ENCODE measurements around the gene CLEC16A.
A peak's percentile ranks its signal among the peaks of the same experiment; 100 is the strongest.

The CLEC16A gene

DNA sequence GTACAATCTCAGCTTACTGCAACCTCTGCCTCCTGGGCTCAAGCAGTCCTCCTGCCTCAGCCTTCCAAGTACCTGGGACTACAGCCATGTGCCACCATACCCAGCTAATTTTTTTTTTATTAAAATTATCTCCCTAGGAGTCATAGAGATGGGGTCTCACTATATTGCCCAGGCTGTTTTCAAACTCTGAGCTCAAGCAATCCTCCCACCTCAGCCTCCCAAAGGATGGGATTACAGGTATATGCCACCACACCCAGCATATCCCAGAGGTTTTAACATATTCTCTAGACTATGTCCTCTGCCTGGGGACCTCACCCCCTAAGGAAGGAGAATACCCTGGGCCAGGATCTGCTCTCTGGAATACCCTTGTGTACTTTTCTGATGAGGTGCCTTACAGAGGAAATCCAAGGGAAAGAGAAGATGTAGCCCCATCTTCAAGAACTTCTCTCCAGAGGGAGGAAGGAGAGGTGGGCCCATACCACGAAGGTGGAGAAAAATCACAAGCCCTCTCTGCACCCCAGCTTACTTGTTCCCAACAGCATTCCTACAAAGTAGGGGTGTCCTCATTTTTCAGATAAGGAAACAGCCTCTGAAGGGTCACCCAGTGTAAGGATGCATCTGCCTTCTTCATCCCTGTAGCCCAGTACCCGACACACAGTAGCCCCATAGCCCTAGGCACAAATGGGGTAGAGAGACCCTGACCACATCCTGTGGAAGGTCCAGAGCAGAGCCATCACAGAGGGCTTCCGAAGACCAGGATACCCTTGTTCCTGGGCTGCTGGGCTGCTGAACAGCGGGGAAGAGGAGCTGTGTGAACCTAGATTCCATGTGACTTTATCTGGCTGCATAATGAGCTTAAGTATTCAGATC, 160.0 kb downstream of the CLEC16A start:
- DNase-seq, result no peak

DNA sequence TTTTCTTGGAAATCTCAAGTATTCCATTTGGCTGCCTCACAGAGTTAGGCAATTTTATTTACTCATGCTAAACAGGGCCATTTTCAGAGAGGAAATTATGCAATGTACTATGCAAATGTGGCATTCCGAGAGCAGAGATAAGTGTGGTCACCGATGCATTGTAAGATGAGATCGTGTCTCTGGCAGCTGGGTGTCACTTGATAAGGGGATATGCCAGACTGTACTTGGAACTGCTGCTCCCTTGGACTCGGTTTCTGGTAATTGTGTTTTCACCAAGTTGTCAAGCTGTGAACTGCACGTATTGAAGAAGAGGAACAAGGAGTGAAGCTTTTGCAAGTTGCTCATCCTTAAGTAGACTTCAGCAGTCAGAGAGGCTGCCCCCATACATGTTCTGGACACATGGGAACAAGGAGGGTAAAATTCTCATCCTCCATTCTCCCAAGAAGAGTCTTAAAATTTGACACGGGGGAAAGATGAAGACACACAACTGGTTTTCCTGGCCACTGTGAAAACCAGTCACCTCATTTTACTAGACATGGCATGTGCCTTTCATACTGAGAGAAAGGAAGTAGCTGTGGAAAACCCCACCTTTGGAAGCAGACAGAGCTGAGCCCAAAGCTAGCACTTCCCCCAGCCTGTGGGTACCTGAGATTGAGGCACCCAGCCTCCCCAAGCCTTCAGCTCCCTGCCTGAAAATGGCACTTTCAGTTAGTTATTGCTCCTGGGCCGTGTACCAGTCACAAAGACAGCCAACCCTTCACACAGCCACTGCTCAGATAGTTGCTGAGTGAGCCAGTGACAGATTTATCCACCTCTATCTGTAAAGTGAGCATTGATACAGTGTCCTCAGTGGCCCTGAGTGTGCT, 160.9 kb downstream of the CLEC16A start:
- peak; percentile 95 for DNase-seq

DNA sequence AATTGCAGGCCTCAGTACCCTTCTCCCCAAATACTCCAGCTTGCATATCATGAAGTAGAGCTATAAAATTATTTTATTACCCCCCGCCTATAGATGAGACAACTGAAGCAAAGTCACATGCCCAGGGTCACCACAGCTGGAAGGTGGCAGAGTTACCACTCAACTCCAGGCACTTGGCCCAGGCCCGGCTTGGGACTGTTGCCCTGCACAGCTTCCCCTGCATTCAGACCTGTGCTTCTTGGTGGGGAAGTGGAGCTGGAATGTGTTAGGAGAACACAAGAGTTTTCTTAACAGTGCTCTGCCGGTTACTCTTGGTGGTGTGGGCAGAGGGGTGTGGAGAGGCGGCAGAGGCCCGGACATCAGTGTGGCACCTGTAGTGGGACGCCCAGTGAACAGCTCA, 162.4 kb downstream of the CLEC16A start:
- DNase-seq, result no peak

- peak; percentile 69 for DNase-seq
These were observed 163.6 kb downstream of the CLEC16A start for GRCh38 chr16:11107780-11108465.

DNA sequence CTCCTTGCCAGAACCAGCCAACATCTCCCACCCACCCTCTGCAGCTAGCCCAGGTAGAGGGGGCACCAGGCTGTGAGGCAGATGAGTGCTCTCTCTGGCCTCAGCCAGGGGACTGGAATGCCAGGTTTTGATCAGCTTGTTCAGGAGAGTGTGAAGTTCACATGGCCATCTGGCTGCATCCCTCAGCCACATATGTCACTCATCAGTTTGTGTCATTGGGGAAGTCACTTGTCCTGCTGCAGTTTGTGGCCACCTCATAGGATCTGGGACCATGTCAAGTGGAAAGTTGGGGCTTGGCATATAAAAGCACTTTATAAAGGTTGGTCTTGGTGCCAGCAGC, 164.1 kb downstream of the CLEC16A start:
- no peak for DNase-seq

DNA sequence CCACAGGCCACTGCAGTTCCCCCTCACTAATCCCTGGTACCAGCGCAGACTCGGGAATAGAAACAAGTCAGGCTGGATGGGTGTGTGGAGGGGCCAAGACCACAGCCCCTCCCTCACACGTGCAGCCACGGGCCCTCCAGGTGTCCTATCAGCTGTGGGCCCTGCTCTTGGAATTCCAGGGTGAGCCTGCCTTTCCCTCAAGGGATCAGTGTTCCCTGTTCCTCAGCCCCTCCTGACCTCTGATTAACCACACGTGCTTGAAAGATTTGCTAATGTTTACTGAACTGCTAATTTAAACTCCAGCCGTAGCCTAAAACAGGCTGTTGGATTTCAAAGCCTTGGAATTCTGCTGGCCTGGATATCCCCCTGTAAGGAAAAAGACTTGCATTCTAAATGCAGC, 165.2 kb downstream of the CLEC16A start:
- no peak for DNase-seq

DNA sequence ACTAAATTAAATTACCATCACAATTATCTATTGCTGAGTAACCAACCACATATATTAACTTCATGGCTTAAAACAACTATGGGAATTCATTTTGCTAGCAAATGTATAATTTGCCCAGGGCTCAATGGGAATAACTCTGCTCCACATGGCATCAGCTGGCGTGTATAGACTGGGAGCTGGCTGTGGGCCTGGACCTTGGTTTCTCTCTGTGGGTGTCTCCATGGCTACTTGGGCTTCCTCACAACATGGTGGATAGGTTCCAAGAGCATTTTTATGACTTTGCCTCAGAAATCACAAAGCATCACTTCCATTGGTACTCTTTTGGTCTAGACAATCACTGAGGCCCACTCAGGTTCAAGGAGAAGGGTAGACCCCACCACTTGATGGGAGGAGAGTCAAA, 166.8 kb downstream of the CLEC16A start:
- DNase-seq, result no peak

DNA sequence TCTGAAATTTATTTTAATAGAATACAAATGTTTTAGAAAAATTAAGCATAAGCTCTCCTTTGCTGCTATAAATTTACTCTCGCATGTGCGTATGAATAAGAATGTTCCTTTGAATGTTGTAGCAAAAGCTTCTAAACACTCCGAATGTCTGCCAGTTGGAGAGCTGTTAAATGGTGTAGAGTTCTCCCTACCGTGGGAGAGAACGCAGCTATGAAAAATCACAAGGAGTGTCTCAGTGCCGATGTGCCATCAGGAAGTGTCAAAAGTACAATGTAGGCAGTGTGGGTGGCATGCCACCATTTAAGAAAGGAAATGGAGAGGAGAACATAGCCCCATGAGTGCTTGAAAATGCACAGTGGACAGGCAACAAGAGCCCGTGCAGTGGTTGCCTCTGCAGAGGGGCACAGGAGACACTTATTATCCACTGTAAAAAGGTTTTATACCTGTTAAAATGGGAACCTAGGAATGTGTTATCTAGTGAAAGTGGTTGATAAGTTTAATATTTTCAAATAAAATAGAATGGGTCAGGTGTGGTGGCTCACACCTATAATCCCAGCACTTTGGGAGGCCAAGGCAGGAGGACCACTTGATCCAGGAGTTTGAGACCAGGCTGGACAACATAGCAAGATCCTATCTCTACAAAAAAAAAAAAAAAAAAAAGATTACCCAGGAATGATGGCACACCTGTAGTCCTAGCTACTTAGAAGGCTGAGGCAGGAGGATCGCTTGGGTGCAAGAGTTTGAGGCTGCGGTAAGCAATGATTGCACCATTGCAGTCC, 167.7 kb downstream of the CLEC16A start:
- DNase-seq, result no peak

DNA sequence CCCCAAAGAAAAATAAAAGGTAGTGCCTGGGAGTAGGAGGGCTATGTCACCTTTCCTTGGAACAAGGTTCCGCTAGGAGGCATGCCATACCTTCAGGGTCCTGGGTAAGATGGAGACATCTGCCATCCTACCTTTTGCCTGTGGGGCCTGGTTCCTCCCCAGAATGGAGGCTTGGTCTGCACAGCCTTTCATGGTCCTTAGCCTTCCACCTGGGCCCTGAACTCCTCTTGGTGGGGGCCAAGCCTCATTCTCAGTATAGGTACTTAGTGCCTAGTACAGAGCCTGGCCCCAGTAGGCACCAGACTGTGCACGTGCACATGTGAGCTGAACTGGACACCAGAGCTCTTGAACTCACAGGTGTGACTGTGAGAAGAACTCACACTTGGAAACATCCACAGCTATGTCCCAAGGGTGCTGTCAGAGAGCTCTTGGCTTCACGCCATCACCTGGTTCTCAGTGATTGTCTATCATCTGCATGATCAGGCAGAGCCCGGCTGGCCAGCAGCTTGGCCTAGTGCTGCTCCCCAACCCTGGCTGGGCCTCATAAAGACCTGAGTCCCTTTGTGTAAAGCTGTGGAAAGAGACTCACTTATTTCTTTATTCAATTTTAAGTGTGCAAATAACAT, 168.5 kb downstream of the CLEC16A start:
- no peak for DNase-seq

- no peak for DNase-seq
These were observed 170.2 kb downstream of the CLEC16A start for GRCh38 chr16:11114366-11115164.

DNA sequence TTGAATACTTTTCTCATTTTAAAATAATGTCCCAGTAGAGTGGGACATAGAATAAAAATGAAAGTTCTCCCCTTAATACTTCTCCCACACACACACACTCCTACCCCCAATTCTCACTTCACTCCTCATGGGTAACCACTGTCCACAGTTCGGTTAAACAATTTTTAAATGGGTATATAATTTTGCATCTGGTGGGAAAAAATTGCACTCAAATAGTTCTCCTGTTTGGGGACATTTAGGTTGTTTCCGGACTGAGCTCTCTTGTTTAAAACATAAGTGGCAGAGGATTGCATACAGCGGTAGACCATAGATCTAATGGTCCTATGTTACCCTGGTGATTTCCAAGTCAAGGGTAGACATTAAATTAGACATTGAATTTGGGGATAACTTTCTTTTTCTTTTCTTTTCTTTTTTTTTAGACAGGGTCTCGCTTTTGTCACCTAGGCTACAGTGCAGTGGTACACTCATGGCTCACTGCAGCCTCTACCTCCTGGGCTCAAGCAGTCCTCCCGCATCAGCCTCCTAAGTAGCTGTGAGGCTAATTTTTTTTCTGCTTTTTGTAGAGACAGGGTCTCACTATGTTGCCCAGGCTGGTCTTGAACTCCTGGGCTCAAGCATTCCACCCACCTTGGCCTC, 173.3 kb downstream of the CLEC16A start:
- DNase-seq, result no peak

- DNase-seq, result peak; percentile 42
These were observed 174.1 kb downstream of the CLEC16A start for GRCh38 chr16:11118479-11118878.

DNA sequence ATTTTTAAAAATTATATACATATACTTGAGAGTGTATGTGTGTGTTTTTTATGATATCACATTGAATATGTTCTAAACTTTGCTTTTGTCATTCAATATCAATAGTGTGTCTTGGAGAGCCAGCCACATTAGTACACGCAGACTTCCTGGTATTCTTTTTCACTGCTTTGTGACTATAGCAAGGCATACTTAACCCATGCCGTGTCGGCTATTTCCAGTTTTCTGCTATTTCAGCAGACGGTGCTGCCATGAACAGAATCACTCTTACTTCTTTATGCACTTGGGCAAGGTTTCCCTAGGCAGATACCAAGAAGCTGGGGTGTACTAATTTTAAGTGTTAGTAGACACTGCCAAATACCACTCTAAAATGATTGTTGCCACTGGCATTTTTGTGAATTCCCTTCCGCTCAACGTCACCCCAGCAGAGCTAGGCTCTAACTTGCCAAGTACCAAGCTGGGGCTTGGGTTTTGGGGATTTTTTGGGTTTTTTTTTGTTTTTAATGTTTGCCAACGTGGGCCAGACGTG, 176.8 kb downstream of the CLEC16A start:
- no peak for DNase-seq

DNA sequence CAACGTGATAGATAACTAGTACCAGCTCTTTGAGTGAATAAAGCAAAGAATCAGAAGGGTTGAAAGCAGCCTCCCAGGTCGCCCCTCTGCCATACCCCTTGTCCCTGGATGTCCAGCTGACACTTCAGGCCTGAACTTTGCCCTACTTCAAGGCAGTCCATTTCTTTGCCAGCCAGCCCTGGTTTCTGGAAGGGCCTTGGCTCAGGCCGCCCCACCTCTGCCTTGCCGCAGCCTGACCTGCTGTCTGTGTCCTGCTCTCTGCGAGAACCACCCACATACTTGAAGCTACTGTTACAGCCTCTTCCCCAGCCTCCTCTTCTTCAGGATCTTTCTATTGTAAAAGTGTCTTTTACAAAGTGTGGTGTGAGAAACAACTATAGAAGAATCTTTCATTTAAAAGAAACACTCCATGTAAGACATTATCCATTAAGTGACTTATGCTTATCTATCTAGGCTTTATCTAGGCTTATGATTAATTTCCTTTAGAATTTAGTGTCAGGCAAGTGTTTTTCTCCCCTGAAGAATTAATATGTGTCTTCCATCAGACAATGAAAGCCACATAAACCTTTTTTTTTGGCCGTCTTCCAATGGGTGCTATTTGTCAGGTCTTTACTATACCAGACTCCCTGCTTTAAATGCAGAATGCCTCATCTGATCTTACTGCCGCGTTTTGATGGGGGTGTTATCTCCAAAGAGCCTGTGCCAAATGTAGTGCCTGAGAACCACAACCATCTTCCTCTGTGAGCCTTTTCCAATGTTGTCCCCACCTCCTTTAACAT, 177.7 kb downstream of the CLEC16A start:
- no peak for DNase-seq

DNA sequence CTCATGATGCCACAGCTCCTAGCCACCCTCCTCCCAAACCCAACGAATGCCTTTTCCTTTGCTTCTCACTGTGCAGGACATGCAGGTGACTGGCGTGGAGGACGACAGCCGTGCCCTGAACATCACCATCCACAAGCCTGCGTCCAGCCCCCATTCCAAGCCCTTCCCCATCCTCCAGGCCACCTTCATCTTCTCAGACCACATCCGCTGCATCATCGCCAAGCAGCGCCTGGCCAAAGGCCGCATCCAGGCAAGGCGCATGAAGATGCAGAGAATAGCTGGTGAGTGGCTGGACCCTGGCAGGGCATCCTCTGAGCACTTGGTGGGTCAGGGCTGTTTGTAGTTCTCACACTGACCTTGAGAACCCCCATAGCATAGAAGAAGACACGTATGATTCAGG, 179.3 kb downstream of the CLEC16A start:
- no peak for DNase-seq

- no peak for DNase-seq
These were observed 181.6 kb downstream of the CLEC16A start for GRCh38 chr16:11125936-11126335.

DNA sequence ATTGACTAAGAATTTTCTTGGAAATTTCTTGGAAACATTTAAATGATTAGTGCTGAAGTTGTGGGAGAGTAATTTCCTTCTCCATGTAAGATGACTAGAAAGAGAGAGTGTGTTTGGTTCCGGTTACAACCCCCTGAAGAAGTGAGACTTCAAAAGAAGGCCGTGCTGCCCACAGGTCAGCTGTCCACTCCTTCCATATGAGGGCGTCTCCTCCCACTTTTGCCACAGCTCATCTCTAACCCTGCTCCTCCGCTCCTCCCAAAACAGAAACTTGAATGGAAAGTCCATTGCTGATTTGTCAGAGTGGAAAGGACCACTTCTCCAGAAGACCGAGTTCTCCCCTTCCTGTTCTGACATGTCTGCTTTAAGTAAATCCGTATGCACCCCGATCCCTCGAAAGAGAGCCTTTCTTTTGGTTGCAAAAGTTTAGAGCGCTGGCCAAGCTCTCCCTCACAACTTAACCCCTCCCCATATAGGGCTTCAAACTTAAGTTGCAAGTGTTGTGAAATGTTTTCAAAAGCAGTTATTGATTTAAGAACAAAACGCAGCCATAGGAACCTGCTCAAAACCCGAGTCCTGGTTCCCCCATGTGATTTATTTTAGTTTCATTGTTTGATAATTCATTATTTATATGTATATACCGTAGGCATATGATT, 182.2 kb downstream of the CLEC16A start:
- DNase-seq, result no peak

- no peak for DNase-seq
These were observed 183.3 kb downstream of the CLEC16A start for GRCh38 chr16:11127610-11128195.
